C4-2B (cell line): ENCODE measurements around the gene IRF2BP2.

ENCODE experiments used
- CTCF ChIP-seq: fragments of 450-650 bp; conservative IDR thresholded peaks from 2 replicates; pipeline ENCODE4 v1.5.1; 2017; ENCODE audit warnings: mild to moderate bottlenecking
- ZFX ChIP-seq: fragments of 450-650 bp; IDR thresholded peaks from 2 replicates; pipeline ENCODE4 v1.6.1; 2017

GRCh38 chr1:234588386-234588785 is 21.6 kb downstream of the IRF2BP2 start:
- TF ChIP-seq CTCF (no peak), ZFX (no peak)
